Amygdala (tissue), 56 donors: ENCODE measurements around the gene PDZD2.
"Not testable (repeated sequence)": the region's sequence is repeated elsewhere in the genome, so short reads cannot be mapped to it uniquely, and the experiment has no call there.

Experiments used
- DNase-seq, 56 donors: peaks; one replicate each; lab custom pipeline; 2025; lab: John Stamatoyannopoulos, UW

Gene PDZD2

GRCh38 chr5:32080565-32080964 is 441.6 kb downstream of the PDZD2 start:
- not testable (repeated sequence) for DNase-seq

- peak in 1 of 56 donors; percentile 32 for DNase-seq
These were observed 443.8 kb downstream of the PDZD2 start for GRCh38 chr5:32082701-32083100.

GRCh38 chr5:32083981-32084430 is 445.1 kb downstream of the PDZD2 start:
- DNase-seq: peak in 28 of 56 donors; percentile 7 to 72 (median 33)

GRCh38 chr5:32087086-32088082 is 448.5 kb downstream of the PDZD2 start:
- no peak for DNase-seq

- DNase-seq: no peak
These were observed 449.3 kb downstream of the PDZD2 start for GRCh38 chr5:32088214-32088613.

- no peak for DNase-seq
These were observed 450.4 kb downstream of the PDZD2 start for GRCh38 chr5:32089146-32090000.

GRCh38 chr5:32090026-32090754 is 451.3 kb downstream of the PDZD2 start:
- no peak for DNase-seq

- DNase-seq: no peak
These were observed 451.8 kb downstream of the PDZD2 start for GRCh38 chr5:32090755-32091128.

- DNase-seq: peak in 43 of 56 donors; percentile 11 to 80 (median 29)
These were observed 454.2 kb downstream of the PDZD2 start for GRCh38 chr5:32092938-32093812.

GRCh38 chr5:32094691-32095090 is 455.8 kb downstream of the PDZD2 start:
- DNase-seq: no peak

- DNase-seq: no peak
These were observed 456.3 kb downstream of the PDZD2 start for GRCh38 chr5:32095261-32095671.

- DNase-seq: no peak
These were observed 458.1 kb downstream of the PDZD2 start for GRCh38 chr5:32096891-32097595.

GRCh38 chr5:32098291-32098690 is 459.4 kb downstream of the PDZD2 start:
- peak in 4 of 56 donors; percentile 7 to 31 (median 22) for DNase-seq

- no peak for DNase-seq
These were observed 460.0 kb downstream of the PDZD2 start for GRCh38 chr5:32098890-32099310.

- no peak for DNase-seq
These were observed 460.6 kb downstream of the PDZD2 start for GRCh38 chr5:32099486-32100035.

GRCh38 chr5:32100230-32100629 is 461.3 kb downstream of the PDZD2 start:
- DNase-seq: peak in 51 of 56 donors; percentile 14 to 82 (median 52)

- peak in 1 of 56 donors; percentile 72 for DNase-seq
These were observed 461.9 kb downstream of the PDZD2 start for GRCh38 chr5:32100691-32101302.
